AG04449 (cell line): Measurements from ENCODE around the gene HNRNPH2.

ENCODE experiments used
- CTCF ChIA-PET: fragments of 350-600 bp; formaldehyde crosslinking; extraction: SDS; loops from one replicate; lab custom pipeline; 2021; ENCODE audit warnings: antibody characterized with exemption; lab: Yijun Ruan, JAX
- POLR2A ChIA-PET: fragments of 400-600, 350-600 bp; formaldehyde crosslinking; extraction: SDS; loops from one replicate; lab custom pipeline; 2020; ENCODE audit warnings: antibody characterized with exemption, inconsistent platforms; lab: Yijun Ruan, JAX
- DNase-seq: peaks from one replicate; pipeline ENCODE4 v3.0.0-alpha.2; 2010; ENCODE audit warnings: low read depth, low spot score
- H3K4me3 ChIP-seq: 2 replicates; pipeline ENCODE4 v1.5.1; 2011; ENCODE audit warnings: low read depth, mild to moderate bottlenecking, control low read depth, low read length
- TF ChIP-seq, protein P1 (sequence below): IDR thresholded peaks from one replicate; pipeline ENCODE4 v1.5.1; 2011; ENCODE audit warnings: mild to moderate bottlenecking, moderate library complexity, low read length, control low read depth, inconsistent platforms; ENCODE audit not compliant: insufficient read depth; ENCODE audit errors: missing control alignments

Gene HNRNPH2

DNA sequence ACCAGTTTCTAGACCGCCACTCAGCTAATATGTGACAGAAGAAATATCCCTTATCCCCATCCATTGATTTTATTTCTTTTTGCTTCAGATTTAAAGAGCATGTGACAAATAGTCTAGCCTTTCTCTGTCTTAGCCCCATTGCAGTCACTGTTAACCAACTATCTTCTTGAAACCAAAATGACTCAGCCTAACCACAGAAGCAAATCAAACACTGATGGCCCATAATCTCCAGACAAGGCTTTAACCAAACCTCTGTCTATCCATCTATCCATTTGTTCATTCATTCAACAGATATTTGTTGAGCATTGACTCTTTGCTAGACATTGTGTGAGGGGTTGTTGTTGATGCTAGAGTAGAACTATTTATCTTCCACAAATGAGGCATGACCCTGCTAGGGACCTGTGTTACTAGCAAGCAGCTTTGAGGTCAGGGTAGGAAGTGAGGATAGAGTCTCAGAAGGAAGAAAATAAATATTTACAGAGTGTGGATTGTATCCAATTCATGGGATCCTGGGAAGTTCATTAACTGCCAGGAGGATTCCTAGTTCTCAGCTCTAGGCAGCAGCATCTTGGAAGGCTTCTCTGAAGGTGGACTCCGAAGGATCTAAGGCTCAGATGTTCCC, 22.5 kb downstream of the HNRNPH2 start:
- ChIA-PET POLR2A (no interaction called here), CTCF (interaction anchor here (1.5 kb wide), 1 partner anchor 14 kb away, joined by 5 read pairs; no protein-coding TSS in a partner anchor)
- DNase-seq = no peak
- TF ChIP-seq, protein P1, sequence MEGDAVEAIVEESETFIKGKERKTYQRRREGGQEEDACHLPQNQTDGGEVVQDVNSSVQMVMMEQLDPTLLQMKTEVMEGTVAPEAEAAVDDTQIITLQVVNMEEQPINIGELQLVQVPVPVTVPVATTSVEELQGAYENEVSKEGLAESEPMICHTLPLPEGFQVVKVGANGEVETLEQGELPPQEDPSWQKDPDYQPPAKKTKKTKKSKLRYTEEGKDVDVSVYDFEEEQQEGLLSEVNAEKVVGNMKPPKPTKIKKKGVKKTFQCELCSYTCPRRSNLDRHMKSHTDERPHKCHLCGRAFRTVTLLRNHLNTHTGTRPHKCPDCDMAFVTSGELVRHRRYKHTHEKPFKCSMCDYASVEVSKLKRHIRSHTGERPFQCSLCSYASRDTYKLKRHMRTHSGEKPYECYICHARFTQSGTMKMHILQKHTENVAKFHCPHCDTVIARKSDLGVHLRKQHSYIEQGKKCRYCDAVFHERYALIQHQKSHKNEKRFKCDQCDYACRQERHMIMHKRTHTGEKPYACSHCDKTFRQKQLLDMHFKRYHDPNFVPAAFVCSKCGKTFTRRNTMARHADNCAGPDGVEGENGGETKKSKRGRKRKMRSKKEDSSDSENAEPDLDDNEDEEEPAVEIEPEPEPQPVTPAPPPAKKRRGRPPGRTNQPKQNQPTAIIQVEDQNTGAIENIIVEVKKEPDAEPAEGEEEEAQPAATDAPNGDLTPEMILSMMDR = no peak
- no peak overlapping the region for H3K4me3 ChIP-seq

DNA sequence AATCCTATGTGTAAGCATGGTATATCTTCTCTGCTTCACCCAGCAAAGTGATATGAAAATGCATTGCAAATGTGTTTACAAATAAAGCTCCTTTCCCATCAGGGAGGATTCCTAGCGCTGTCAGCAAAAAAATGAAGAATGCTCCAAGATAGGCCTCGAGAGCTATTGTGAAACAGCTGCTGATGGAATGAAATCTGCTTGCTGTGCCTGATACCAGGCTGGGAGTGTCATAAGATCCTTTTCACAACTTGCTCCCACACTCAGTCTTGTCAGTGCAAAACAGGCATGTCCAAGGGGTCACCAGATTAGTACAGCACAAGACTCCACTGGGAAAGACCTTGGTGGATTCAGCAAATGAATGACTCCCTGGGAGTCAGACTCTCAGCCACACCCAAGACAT, 34.1 kb downstream of the HNRNPH2 start:
- ChIA-PET POLR2A (no interaction called here), CTCF (no interaction called here)
- TF ChIP-seq, protein P1 = no peak
- no peak overlapping the region for H3K4me3 ChIP-seq
- DNase-seq = no peak

DNA sequence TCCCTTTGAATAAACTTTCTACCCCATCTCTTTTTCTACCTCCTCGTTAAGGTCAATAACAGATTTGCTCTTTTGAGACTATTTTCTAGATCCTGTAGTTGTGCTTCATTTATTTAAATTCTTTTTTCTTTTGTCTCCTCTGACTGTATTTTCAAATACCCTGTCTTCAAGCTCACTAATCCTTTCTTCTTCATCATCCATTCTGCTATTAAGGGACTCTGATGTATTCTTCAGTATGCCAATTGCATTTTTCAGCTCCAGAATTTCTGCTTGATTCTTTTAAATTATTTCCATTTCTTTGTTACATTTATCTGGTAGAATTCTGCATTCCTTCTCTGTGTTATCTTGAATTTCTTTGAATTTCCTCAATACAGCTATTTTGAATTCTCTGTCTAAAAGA, 41.3 kb downstream of the HNRNPH2 start:
- TF ChIP-seq, protein P1 = no peak
- ChIA-PET CTCF (no interaction called here), POLR2A (no interaction called here)
- DNase-seq = no peak
- H3K4me3 ChIP-seq = no peak overlapping the region

DNA sequence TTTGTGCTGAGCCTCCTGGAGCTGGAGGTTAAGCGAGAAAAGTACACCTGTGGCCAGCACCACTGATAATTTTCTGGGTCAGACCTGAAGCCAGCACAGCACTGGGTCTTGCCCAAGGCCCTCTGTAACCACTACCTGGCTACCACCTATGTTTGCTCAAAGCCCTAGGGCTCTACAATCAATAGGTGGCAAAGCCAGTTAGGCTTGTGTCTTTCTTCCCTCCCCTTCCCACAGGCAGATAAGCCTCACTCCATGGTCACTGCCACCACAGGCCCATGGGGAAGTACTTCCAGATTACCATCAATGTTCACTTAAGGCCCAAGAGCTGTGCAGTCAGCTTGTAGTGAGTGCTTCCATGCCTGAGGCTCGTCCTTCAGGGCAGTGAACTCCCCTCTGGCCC, 42.1 kb downstream of the HNRNPH2 start:
- CTCF ChIA-PET = no interaction called here

DNA sequence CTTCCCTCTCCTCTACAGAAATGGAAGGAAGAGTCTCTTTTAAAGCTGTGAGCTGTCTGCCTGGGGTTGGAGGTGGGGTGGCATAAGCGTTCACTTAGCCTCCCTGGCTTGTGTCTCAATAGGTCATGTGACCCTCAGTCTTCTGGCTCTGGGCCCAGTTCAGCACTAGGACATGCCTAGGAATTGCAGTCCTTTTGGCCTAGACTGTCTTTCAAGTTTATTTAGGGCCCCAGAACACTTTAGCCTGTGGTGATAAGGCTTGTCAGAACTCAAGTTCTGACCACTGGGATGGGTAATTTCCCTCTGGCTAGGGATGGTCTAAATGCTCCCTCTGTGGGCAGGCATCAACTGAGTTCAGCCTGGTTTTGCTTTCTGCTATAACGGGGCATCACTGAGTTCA, 42.9 kb downstream of the HNRNPH2 start:
- no peak for DNase-seq
- POLR2A ChIA-PET = no interaction called here
- CTCF ChIA-PET = no interaction called here
- H3K4me3 ChIP-seq = no peak overlapping the region
- TF ChIP-seq, protein P1 = no peak

More for the DNA sequence above, 42.1 kb downstream of the HNRNPH2 start:
- no peak for DNase-seq
- TF ChIP-seq, protein P1 = no peak
- POLR2A ChIA-PET = no interaction called here
- no peak overlapping the region for H3K4me3 ChIP-seq

DNA sequence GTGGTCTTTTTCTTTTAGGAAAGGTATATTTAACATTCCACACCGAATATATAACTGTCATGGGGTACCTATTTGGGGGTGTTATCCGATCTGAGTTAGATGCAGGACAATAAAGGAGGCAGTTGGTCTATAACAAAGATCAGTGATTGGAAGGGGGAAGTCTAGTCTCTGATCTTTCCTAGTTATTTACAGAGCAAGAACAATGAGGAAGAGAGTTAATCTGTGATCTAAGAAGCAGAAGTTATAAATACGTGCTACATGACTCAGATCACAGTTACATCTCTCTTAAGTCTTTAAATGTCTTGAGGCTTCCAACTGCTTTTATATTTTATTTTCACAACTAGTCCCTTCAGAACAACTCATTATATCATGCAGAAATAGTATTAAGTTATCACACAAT, 44.0 kb downstream of the HNRNPH2 start:
- ChIA-PET CTCF (no interaction called here), POLR2A (no interaction called here)
- H3K4me3 ChIP-seq = no peak overlapping the region
- no peak for DNase-seq
- TF ChIP-seq, protein P1 = no peak
